ENCODE measurements around the gene HAPSTR1. TPM values are rescaled to one million over a fixed set of nuclear protein-coding genes. Genes with fewer than 3 reads are reported as not detected.
A peak's percentile ranks its signal among the peaks of the same experiment; 100 is the strongest.

HAPSTR1 gene
- total and polyA plus RNA-seq, 10 donors: 7.3 to 84.1 (median 74.3) TPM

DNA sequence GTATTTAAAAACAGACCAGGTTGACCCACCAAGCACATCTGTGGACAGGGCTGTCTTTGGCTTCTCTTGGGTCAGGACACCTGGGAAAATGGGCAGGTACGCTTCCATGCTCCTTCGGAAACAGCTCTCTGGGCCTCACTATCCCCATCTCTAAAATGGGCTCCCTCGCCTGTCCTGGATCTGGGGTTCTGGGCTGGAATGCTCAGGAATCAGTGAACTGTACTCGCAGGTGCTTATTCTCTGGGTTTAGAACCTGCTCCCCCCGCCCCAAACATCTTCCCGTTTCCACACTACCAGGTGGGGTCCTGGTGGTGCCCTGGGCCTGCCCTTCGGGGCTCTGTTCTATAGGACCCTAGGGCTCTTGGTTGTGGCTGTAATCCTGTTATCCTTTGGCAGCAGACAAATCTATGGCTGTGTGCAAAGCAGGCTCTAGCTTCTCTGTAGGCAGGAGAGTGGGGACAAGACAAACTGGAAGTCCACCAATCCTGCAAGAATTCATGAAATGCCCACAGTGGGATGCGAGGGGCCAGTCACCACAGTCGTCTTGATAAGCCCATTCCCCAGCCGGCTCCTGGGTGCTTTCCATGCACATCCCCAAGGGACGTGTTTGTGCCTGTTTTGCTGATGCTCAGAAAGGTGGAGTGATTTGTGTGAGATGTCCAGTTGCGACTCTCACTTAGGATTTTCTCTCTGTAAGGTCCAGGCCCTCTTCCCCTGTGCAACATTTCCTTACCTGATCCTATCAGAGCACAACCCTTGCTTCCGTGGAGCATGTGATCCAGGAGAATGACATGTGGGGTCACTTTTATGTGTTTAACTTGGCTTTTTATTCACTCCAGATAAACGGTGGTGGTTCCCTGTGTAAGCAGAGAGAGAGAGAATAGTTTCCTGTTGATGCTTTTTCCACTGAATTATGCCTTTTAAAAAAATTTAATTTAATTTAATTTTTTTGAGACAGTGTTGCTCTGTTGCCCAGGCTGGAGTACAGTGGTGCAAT, 37.2 kb downstream of the HAPSTR1 start:
- Histone ChIP-seq H3K27me3 (replicated peaks in 1 of 7) (no peaks in the 10 kb centered on the region), H3K36me3 (peaks cover 0 to 23% (median 0%) of the 10 kb centered on the region in 6 donors), H3K4me3 (no peak overlapping the region), H3K27ac (peak overlapping the region in 5 of 8 donors; percentile 30 to 81 (median 60)), H3K4me1 (peaks cover 16 to 64% (median 40%) of the 10 kb centered on the region in 6 donors), H3K9me3 (no peaks in the 10 kb centered on the region)
- 83 to 86% (median 84%) methylated on average over 13 to 14 of the region's 14 CpGs for WGBS, 5 donors
- intact Hi-C loops (cut with DNase I; ENCODE audit: low total_unique reads): loop anchor here (10.0 kb wide), 1 partner anchor 234 kb away; no protein-coding TSS in a partner anchor
- TF ChIP-seq, protein P1, sequence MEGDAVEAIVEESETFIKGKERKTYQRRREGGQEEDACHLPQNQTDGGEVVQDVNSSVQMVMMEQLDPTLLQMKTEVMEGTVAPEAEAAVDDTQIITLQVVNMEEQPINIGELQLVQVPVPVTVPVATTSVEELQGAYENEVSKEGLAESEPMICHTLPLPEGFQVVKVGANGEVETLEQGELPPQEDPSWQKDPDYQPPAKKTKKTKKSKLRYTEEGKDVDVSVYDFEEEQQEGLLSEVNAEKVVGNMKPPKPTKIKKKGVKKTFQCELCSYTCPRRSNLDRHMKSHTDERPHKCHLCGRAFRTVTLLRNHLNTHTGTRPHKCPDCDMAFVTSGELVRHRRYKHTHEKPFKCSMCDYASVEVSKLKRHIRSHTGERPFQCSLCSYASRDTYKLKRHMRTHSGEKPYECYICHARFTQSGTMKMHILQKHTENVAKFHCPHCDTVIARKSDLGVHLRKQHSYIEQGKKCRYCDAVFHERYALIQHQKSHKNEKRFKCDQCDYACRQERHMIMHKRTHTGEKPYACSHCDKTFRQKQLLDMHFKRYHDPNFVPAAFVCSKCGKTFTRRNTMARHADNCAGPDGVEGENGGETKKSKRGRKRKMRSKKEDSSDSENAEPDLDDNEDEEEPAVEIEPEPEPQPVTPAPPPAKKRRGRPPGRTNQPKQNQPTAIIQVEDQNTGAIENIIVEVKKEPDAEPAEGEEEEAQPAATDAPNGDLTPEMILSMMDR (IDR thresholded peaks at IDR 0.05 in 8 of 11, conservative IDR thresholded peaks at IDR 0.05 in 3 of 11): no peak
- no peak for TF ChIP-seq POLR2AphosphoS5 (IDR thresholded peaks at IDR 0.05)
- no peak for TF ChIP-seq POLR2A (IDR thresholded peaks at IDR 0.05)
- no peak for DNase-seq

GRCh38 chr16:9134306-9134705, 42.9 kb downstream of the HAPSTR1 start:
- no peak for DNase-seq
- Histone ChIP-seq H3K36me3 (no peaks in the 10 kb centered on the region), H3K27ac (no peak overlapping the region), H3K27me3 (replicated peaks in 1 of 7) (no peaks in the 10 kb centered on the region), H3K4me1 (peaks cover 6 to 44% (median 25%) of the 10 kb centered on the region in 6 donors), H3K9me3 (no peaks in the 10 kb centered on the region), H3K4me3 (no peak overlapping the region)
- intact Hi-C loops (cut with DNase I; ENCODE audit: low total_unique reads): loop anchor here (10.0 kb wide), 1 partner anchor 1050 kb away; the partner anchor contains the start of gene GRIN2A
- 92 to 99% (median 96%) methylated on average over 5 of the region's 5 CpGs for WGBS, 5 donors
- no peak for TF ChIP-seq POLR2AphosphoS5 (IDR thresholded peaks at IDR 0.05)
- TF ChIP-seq, protein P1 (IDR thresholded peaks at IDR 0.05 in 8 of 11, conservative IDR thresholded peaks at IDR 0.05 in 3 of 11): no peak
- TF ChIP-seq POLR2A (IDR thresholded peaks at IDR 0.05): no peak

GRCh38 chr16:9134739-9135138, 43.3 kb downstream of the HAPSTR1 start:
- TF ChIP-seq POLR2AphosphoS5 (IDR thresholded peaks at IDR 0.05): peak; percentile 32 to 59 (median 44)
- TF ChIP-seq, protein P1 (IDR thresholded peaks at IDR 0.05 in 8 of 11, conservative IDR thresholded peaks at IDR 0.05 in 3 of 11): peak; percentile 25 to 75 (median 58)
- no peak for TF ChIP-seq POLR2A (IDR thresholded peaks at IDR 0.05)
- WGBS, 5 donors: 16 to 26% (median 17%) methylated on average over 5 of the region's 5 CpGs
- Histone ChIP-seq H3K27ac (no peak overlapping the region), H3K4me3 (no peak overlapping the region), H3K27me3 (replicated peaks in 1 of 7) (no peaks in the 10 kb centered on the region), H3K4me1 (peaks cover 8 to 48% (median 26%) of the 10 kb centered on the region in 6 donors), H3K36me3 (no peaks in the 10 kb centered on the region), H3K9me3 (no peaks in the 10 kb centered on the region)
- intact Hi-C loops (cut with DNase I; ENCODE audit: low total_unique reads): loop anchor here (10.0 kb wide), 1 partner anchor 1050 kb away; the partner anchor contains the start of gene GRIN2A
- peak; percentile 87 for DNase-seq

DNA sequence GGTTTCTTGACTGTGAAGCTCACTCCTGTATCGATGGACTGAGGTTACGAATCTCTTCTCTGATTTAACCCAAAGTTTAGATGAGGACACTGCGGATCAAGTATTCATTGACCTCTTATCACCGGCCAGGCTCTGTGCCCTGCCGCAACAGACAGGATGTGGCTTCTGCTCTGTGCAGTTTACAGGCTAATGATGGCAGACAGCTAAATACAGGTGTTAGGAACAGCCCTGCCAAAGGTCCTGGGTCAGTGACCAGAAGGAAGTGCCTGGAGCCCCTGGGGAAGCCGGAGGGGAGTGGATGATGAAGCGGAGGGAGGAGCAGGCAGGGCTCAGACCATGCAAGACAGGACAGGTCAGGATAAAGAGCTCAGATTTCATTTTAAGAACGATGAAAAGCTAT, 44.4 kb downstream of the HAPSTR1 start:
- peak in 1 of 3 donors; percentile 31 for TF ChIP-seq POLR2AphosphoS5 (IDR thresholded peaks at IDR 0.05)
- no peak for TF ChIP-seq POLR2A (IDR thresholded peaks at IDR 0.05)
- Histone ChIP-seq H3K27me3 (replicated peaks in 1 of 7) (no peaks in the 10 kb centered on the region), H3K27ac (peak overlapping the region in 1 of 8 donors; percentile 2), H3K9me3 (no peaks in the 10 kb centered on the region), H3K4me3 (no peak overlapping the region), H3K36me3 (no peaks in the 10 kb centered on the region), H3K4me1 (peaks cover 8 to 50% (median 26%) of the 10 kb centered on the region in 6 donors)
- intact Hi-C loops (cut with DNase I; ENCODE audit: low total_unique reads): loop anchor here (10.0 kb wide), 1 partner anchor 1049 kb away; the partner anchor contains the start of gene GRIN2A
- 10 to 25% (median 19%) methylated on average over 8 of the region's 8 CpGs for WGBS, 5 donors
- peak; percentile 76 for DNase-seq

All from spleen (tissue), 11 donors.